ENCODE measurements around the gene DGKD.
A peak's percentile ranks its signal among the peaks of the same experiment; 100 is the strongest.

Gene DGKD

GRCh38 chr2:233442028-233442310 is 87.7 kb downstream of the DGKD start:
- Histone ChIP-seq H3K4me1 (ENCODE audit: insufficient read depth, low read length) (no peaks in the 10 kb centered on the region), H3K4me3 (ENCODE audit: low read depth in 1 of 2, low read length in 2 of 2) (no peak overlapping the region), H3K27me3 (ENCODE audit: insufficient read depth, low read length, poor library complexity) (no peaks in the 10 kb centered on the region), H4K20me1 (ENCODE audit: insufficient read depth, low read length) (0 out of 2 replicates have a peak, but pooled peaks cover 7% of the 10 kb centered on the region), H2AFZ (ENCODE audit: low read depth, low read length) (no peak overlapping the region), H3K9me3 (ENCODE audit: insufficient read depth, low read length, severe bottlenecking) (no peaks in the 10 kb centered on the region), H3K4me2 (ENCODE audit: insufficient read depth, low read length) (no peak overlapping the region), H3K27ac (ENCODE audit: low read length) (no peak overlapping the region), H3K36me3 (ENCODE audit: insufficient read depth, low read length) (peaks cover 65% of the 10 kb centered on the region), H3K9ac (ENCODE audit: low read depth, low read length) (no peak overlapping the region), H3K79me2 (ENCODE audit: insufficient read depth, low read length) (no peaks in the 10 kb centered on the region)
- ATAC-seq (ENCODE audit: insufficient read depth, low read depth) (no peak), DNase-seq (no peak)
- no peak for TF ChIP-seq CTCF (IDR thresholded peaks at IDR 0.05; ENCODE audit: borderline replicate concordance, extremely low read depth, low read length, poor library complexity, severe bottlenecking)
- no peak for TF ChIP-seq EZH2 (IDR thresholded peaks at IDR 0.05; ENCODE audit: borderline replicate concordance, low read depth, low read length, severe bottlenecking)

GRCh38 chr2:233443511-233444183 is 89.4 kb downstream of the DGKD start:
- DNase-seq (peak; percentile 68), ATAC-seq (ENCODE audit: insufficient read depth, low read depth) (peak; percentile 79)
- H3K4me1 ChIP-seq (ENCODE audit: insufficient read depth, low read length): no peaks in the 10 kb centered on the region
- no peaks in the 10 kb centered on the region for H3K9me3 ChIP-seq (ENCODE audit: insufficient read depth, low read length, severe bottlenecking)
- no peak overlapping the region for H2AFZ ChIP-seq (ENCODE audit: low read depth, low read length)
- H3K27ac ChIP-seq (ENCODE audit: low read length): no peak overlapping the region
- H3K79me2 ChIP-seq (ENCODE audit: insufficient read depth, low read length): no peaks in the 10 kb centered on the region
- no peak for TF ChIP-seq EZH2 (IDR thresholded peaks at IDR 0.05; ENCODE audit: borderline replicate concordance, low read depth, low read length, severe bottlenecking)
- TF ChIP-seq CTCF (IDR thresholded peaks at IDR 0.05; ENCODE audit: borderline replicate concordance, extremely low read depth, low read length, poor library complexity, severe bottlenecking): peak; percentile 75
- no peak overlapping the region for H3K4me3 ChIP-seq (ENCODE audit: low read depth in 1 of 2, low read length in 2 of 2)
- H3K36me3 ChIP-seq (ENCODE audit: insufficient read depth, low read length): peaks cover 61% of the 10 kb centered on the region
- H3K4me2 ChIP-seq (ENCODE audit: insufficient read depth, low read length): no peak overlapping the region
- H3K27me3 ChIP-seq (ENCODE audit: insufficient read depth, low read length, poor library complexity): no peaks in the 10 kb centered on the region
- H4K20me1 ChIP-seq (ENCODE audit: insufficient read depth, low read length): no peaks in the 10 kb centered on the region
- no peak overlapping the region for H3K9ac ChIP-seq (ENCODE audit: low read depth, low read length)

- Histone ChIP-seq H3K4me2 (ENCODE audit: insufficient read depth, low read length) (no peak overlapping the region), H3K36me3 (ENCODE audit: insufficient read depth, low read length) (peaks cover 63% of the 10 kb centered on the region), H3K79me2 (ENCODE audit: insufficient read depth, low read length) (no peaks in the 10 kb centered on the region), H3K9me3 (ENCODE audit: insufficient read depth, low read length, severe bottlenecking) (no peaks in the 10 kb centered on the region), H3K27me3 (ENCODE audit: insufficient read depth, low read length, poor library complexity) (no peaks in the 10 kb centered on the region), H2AFZ (ENCODE audit: low read depth, low read length) (no peak overlapping the region), H3K27ac (ENCODE audit: low read length) (no peak overlapping the region), H4K20me1 (ENCODE audit: insufficient read depth, low read length) (no peaks in the 10 kb centered on the region), H3K4me1 (ENCODE audit: insufficient read depth, low read length) (no peaks in the 10 kb centered on the region), H3K4me3 (ENCODE audit: low read depth in 1 of 2, low read length in 2 of 2) (no peak overlapping the region), H3K9ac (ENCODE audit: low read depth, low read length) (no peak overlapping the region)
- ATAC-seq (ENCODE audit: insufficient read depth, low read depth): no peak
- TF ChIP-seq EZH2 (IDR thresholded peaks at IDR 0.05; ENCODE audit: borderline replicate concordance, low read depth, low read length, severe bottlenecking): no peak
- no peak for TF ChIP-seq CTCF (IDR thresholded peaks at IDR 0.05; ENCODE audit: borderline replicate concordance, extremely low read depth, low read length, poor library complexity, severe bottlenecking)
- DNase-seq: no peak
Observed at GRCh38 chr2:233444501-233444900, 90.2 kb downstream of the DGKD start.
